Measurements from ENCODE around the gene PPA1.

- TF ChIP-seq POLR2A (IDR thresholded peaks at IDR 0.05) (no peak), EP300 (IDR thresholded peaks at IDR 0.05) (no peak), POLR2AphosphoS5 (IDR thresholded peaks at IDR 0.05) (no peak)
- TF ChIP-seq, protein P1, sequence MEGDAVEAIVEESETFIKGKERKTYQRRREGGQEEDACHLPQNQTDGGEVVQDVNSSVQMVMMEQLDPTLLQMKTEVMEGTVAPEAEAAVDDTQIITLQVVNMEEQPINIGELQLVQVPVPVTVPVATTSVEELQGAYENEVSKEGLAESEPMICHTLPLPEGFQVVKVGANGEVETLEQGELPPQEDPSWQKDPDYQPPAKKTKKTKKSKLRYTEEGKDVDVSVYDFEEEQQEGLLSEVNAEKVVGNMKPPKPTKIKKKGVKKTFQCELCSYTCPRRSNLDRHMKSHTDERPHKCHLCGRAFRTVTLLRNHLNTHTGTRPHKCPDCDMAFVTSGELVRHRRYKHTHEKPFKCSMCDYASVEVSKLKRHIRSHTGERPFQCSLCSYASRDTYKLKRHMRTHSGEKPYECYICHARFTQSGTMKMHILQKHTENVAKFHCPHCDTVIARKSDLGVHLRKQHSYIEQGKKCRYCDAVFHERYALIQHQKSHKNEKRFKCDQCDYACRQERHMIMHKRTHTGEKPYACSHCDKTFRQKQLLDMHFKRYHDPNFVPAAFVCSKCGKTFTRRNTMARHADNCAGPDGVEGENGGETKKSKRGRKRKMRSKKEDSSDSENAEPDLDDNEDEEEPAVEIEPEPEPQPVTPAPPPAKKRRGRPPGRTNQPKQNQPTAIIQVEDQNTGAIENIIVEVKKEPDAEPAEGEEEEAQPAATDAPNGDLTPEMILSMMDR (IDR thresholded peaks at IDR 0.05): no peak
These were observed 57.7 kb downstream of the PPA1 start for GRCh38 chr10:70175516-70175915.

Data from stomach (tissue), 4 donors.